Activated CD4-positive, alpha-beta memory T cell treated with anti-CD3 and anti-CD28 coated beads for 36 hours (primary cell): ENCODE data around the gene ARHGAP26. TPM values are rescaled to one million over a fixed set of nuclear protein-coding genes. Genes with fewer than 3 reads are reported as not detected.

Experiments
- CTCF ChIA-PET: fragments of 350-600 bp; sonication (Branson Sonifier 250); formaldehyde crosslinking; loops from one replicate; lab custom pipeline; 2021; ENCODE audit warnings: antibody characterized with exemption, inconsistent platforms; lab: Charles Lee
- POLR2A ChIA-PET: fragments of 350-600 bp; sonication (Branson Sonifier 250); formaldehyde crosslinking; loops from one replicate; lab custom pipeline; 2021; ENCODE audit warnings: antibody characterized with exemption; lab: Charles Lee
- DNase-seq: peaks from one replicate; pipeline ENCODE4 v3.0.0-alpha.2; 2020
- H3K27ac Mint-ChIP-seq: one replicate; pipeline ENCODE4 v1.8.0; 2021; ENCODE audit warnings: mixed read lengths
- H3K27me3 Mint-ChIP-seq: one replicate; pipeline ENCODE4 v1.8.0; 2021; ENCODE audit warnings: mixed read lengths
- H3K36me3 Mint-ChIP-seq: one replicate; pipeline ENCODE4 v1.8.0; 2021; ENCODE audit warnings: mixed read lengths
- H3K4me1 Mint-ChIP-seq: one replicate; pipeline ENCODE4 v1.8.0; 2021; ENCODE audit warnings: low read depth, mixed read lengths
- H3K4me3 Mint-ChIP-seq: one replicate; pipeline ENCODE4 v1.8.0; 2021; ENCODE audit warnings: mild to moderate bottlenecking, mixed read lengths
- H3K9me3 Mint-ChIP-seq: one replicate; pipeline ENCODE4 v1.8.0; 2021; ENCODE audit warnings: mixed read lengths
- intact Hi-C: fragments of 100-400 bp; cut with micrococcal nuclease; formaldehyde crosslinking; loops from one replicate; pipeline ENCODE4 v1.15.1; 2023
- total RNA-seq, 2 experiments: library from RNA; stranded (reverse); gene quantifications; one replicate each; pipeline ENCODE4 v1.2.3, GENCODE V29; 2021

Gene ARHGAP26
- total RNA-seq, 2 experiments from 2014 or later, result 16.4 to 16.9 TPM

DNA sequence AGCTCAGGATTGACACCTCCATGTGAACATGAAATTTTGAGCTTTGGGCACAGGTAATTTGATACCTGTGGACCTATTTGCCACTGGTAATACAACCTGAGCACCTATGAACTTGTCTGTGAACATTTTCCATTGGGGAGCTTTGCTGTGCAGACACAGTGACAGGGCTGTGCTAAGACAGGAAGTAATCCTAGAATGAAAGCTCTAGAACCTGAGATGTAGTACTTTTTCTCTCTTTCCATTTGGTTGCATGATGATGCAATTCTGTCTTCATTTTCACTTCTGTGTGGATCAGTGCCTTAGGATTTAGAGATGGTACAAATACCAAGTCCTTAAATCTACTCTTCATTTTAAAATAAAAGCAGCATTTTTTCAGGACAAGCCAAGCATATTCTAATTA, 416.4 kb downstream of the ARHGAP26 start:
- Mint-ChIP-seq H3K27ac (peak overlapping the region; percentile 7), H3K9me3 (peaks cover 10% of the 10 kb centered on the region), H3K4me1 (peaks cover 63% of the 10 kb centered on the region), H3K27me3 (no peaks in the 10 kb centered on the region), H3K4me3 (no peak overlapping the region), H3K36me3 (peaks cover 6% of the 10 kb centered on the region)
- intact Hi-C loops, result loop anchor here (5.0 to 10.0 kb wide), 5 partner anchors 166 to 998 kb away; no protein-coding TSS in a partner anchor
- no peak for DNase-seq
- POLR2A ChIA-PET, result no interaction called here
- CTCF ChIA-PET, result interaction anchor here (0.6 to 1.8 kb wide), 3 partner anchors 10 to 300 kb away, joined by 3 to 6 read pairs (median 6); no protein-coding TSS in a partner anchor

DNA sequence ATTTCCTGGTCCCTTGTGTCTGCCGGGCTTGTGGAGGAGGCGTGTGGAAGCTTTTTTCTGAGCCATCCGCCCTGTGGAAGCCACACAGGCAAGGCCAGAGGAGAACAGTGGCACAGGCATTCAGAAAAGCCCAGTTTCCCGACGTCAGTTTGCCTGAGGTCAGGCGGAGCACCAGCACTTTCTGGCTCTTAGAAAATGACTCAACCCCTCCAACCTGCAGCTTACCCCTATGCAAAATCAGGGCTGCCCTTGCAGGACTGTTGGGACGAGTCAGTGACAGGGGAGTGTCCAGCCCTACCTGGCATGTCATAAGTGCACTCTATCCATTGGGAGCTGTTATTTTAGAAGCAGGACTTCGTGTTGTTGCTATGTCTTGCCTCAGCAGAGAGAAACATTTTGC, 417.3 kb downstream of the ARHGAP26 start:
- CTCF ChIA-PET, result interaction anchor here (0.6 to 1.8 kb wide), 4 partner anchors 9 to 301 kb away, joined by 3 to 6 read pairs (median 5); no protein-coding TSS in a partner anchor
- H3K27ac Mint-ChIP-seq, result peak overlapping the region; percentile 61
- peaks cover 55% of the 10 kb centered on the region for H3K4me1 Mint-ChIP-seq

DNA sequence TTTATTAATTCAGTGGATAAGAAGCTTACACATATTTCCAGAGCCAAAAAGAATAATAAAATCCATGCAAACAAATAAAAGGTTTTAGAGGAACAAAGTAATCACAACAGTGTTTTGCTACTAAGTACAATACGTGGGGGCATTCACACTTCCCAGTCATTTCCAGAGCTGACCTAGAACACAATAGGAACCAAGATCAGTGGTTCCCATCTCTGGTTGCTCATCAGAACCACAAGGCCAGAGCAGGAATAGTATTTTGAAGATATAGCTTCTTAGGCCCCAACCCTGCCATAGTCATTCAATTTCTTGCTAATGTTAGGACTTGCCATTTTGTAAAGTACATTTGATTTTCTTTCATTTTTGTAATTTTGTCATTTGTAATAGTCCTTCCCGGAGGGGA, 417.9 kb downstream of the ARHGAP26 start:
- Mint-ChIP-seq H3K27me3 (no peaks in the 10 kb centered on the region), H3K27ac (peak overlapping the region; percentile 61), H3K4me3 (no peak overlapping the region), H3K4me1 (peaks cover 49% of the 10 kb centered on the region), H3K36me3 (peaks cover 10% of the 10 kb centered on the region), H3K9me3 (peaks cover 10% of the 10 kb centered on the region)
- ChIA-PET CTCF (interaction anchor here (1.0 to 1.8 kb wide), 3 partner anchors 12 to 171 kb away, joined by 3 to 6 read pairs (median 4); no protein-coding TSS in a partner anchor), POLR2A (interaction anchor here (1.0 to 1.1 kb wide), 4 partner anchors 26 to 212 kb away, joined by 3 read pairs; no protein-coding TSS in a partner anchor)
- no peak for DNase-seq
- intact Hi-C loops, result loop anchor here (1.0 to 10.0 kb wide), 7 partner anchors 9 to 997 kb away; no protein-coding TSS in a partner anchor

More for the DNA sequence above, 417.3 kb downstream of the ARHGAP26 start:
- no peak overlapping the region for H3K4me3 Mint-ChIP-seq
- H3K9me3 Mint-ChIP-seq, result peaks cover 10% of the 10 kb centered on the region
- no peaks in the 10 kb centered on the region for H3K27me3 Mint-ChIP-seq
- intact Hi-C loops, result loop anchor here (5.0 to 10.0 kb wide), 5 partner anchors 165 to 997 kb away; no protein-coding TSS in a partner anchor
- POLR2A ChIA-PET, result interaction anchor here (1.1 kb wide), 1 partner anchor 136 kb away, joined by 3 read pairs; no protein-coding TSS in a partner anchor
- peak; percentile 36 for DNase-seq
- peaks cover 10% of the 10 kb centered on the region for H3K36me3 Mint-ChIP-seq

DNA sequence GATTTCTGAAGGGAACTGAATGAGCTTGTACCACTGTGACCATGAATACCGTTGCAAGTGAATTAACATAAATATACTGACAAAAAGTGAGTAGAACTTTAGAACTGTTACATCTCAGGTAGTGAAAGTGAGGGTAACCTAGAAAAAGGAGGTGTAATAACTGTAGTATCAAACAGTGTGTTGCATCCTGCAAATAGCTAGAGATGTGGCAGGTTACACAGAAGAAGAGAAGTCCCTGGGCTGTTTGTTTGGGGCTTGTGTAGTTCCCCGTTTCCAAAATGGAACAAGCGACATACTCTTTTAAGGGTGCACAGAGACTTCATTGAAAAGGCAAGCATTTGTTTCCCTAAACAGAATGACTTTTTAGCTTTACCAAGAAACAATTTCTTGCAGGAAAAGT, 418.5 kb downstream of the ARHGAP26 start:
- Mint-ChIP-seq H3K4me1 (peaks cover 43% of the 10 kb centered on the region), H3K27me3 (no peaks in the 10 kb centered on the region), H3K9me3 (peaks cover 10% of the 10 kb centered on the region), H3K36me3 (peaks cover 10% of the 10 kb centered on the region), H3K4me3 (no peak overlapping the region), H3K27ac (peak overlapping the region; percentile 56)
- POLR2A ChIA-PET, result interaction anchor here (1.0 to 1.1 kb wide), 4 partner anchors 25 to 212 kb away, joined by 3 read pairs; no protein-coding TSS in a partner anchor
- intact Hi-C loops, result loop anchor here (1.0 to 10.0 kb wide), 7 partner anchors 9 to 996 kb away; no protein-coding TSS in a partner anchor
- CTCF ChIA-PET, result interaction anchor here (0.8 to 1.8 kb wide), 4 partner anchors 12 to 172 kb away, joined by 3 to 4 read pairs (median 3); no protein-coding TSS in a partner anchor
- no peak for DNase-seq

DNA sequence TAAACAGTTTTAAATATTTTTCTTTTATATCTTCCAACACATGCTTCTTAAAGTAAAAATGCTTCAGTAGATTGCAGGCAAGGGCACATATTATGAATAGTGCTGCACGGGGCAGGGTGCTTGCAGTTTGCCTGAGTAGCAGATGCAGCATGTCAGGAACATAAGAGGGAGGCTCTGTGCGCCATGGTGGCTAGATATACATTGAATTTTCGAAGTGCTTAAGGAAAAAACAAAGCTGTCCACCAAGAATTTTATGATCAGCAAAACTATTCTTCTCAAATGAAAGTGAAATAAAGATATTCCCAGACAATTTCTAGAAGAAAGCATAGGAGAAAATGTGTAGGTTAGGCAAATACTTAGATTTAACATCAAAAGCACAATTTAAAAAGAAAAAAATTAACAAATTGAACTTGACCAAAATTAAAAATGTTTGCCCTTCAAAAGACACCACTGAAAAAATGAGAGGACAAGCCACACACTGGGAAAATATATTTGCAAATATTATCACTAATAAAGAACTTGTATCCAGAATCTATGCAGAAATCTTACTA, 420.2 kb downstream of the ARHGAP26 start:
- ChIA-PET POLR2A (no interaction called here), CTCF (no interaction called here)
- Mint-ChIP-seq H3K9me3 (peaks cover 10% of the 10 kb centered on the region), H3K4me1 (peaks cover 33% of the 10 kb centered on the region), H3K4me3 (no peak overlapping the region), H3K27ac (no peak overlapping the region), H3K27me3 (no peaks in the 10 kb centered on the region), H3K36me3 (peaks cover 10% of the 10 kb centered on the region)
- no peak for DNase-seq
- intact Hi-C loops, result no loop called here

DNA sequence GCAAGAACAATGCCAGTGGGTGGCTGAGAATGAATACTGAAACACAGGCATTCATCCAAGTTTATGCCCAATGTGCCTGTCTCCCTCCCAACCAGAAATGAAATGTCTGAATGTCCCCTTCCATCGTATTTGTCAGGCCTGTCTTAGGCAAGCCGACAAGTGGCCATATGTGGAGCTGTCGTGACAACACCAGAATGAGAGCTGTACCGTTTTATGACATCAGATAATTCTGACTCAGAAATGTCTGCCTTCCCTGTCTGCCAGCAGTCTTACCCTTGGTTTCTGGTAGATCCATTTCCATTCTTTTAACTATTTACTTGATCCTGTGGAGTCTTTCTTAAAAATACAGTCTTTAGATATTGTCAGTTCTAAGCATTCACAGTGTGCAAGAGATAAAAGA, 421.5 kb downstream of the ARHGAP26 start:
- DNase-seq, result no peak
- no peak overlapping the region for H3K4me3 Mint-ChIP-seq
- H3K4me1 Mint-ChIP-seq, result peaks cover 32% of the 10 kb centered on the region
- peaks cover 10% of the 10 kb centered on the region for H3K36me3 Mint-ChIP-seq
- peaks cover 10% of the 10 kb centered on the region for H3K9me3 Mint-ChIP-seq
- POLR2A ChIA-PET, result no interaction called here
- no peaks in the 10 kb centered on the region for H3K27me3 Mint-ChIP-seq
- H3K27ac Mint-ChIP-seq, result no peak overlapping the region
- CTCF ChIA-PET, result interaction anchor here (0.7 kb wide), 1 partner anchor 107 kb away, joined by 3 read pairs; no protein-coding TSS in a partner anchor
- intact Hi-C loops, result no loop called here

DNA sequence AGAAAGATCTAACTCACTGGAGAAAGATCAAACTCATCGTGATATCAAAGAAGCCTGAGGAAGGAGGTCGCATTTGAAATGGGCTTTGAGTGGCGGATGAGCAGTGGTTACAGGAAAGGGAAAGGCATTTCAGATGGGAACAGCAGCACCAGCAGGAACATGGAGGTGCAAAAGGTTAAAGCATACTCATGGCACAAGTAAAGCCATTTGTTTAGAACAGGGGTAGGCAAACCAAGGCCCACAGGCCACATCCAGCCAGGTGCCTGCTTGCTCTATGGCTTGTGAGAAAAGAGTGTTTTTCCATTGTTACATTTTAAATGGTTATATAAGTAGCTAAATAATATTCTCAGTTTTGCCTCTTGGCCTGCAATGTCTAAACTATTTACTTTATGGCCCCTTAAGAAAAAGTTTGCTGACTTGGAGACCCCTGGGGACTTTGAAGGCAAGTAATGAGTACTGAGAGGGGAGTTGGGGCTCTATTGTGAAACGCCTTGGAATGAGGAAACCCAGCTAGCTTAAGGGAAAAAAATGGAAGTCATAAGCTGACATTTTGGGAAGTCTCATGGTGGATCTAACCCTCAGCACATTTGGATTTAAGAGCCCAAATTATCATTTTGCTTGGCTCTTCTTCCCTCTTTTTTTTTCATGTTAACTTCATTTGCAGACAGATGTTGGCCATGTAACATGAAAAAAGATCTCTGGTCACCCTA, 422.2 kb downstream of the ARHGAP26 start:
- Mint-ChIP-seq H3K4me3 (no peak overlapping the region), H3K9me3 (peaks cover 13% of the 10 kb centered on the region), H3K27ac (no peak overlapping the region), H3K36me3 (peaks cover 10% of the 10 kb centered on the region), H3K27me3 (no peaks in the 10 kb centered on the region), H3K4me1 (peaks cover 32% of the 10 kb centered on the region)
- CTCF ChIA-PET, result interaction anchor here (0.5 to 0.8 kb wide), 3 partner anchors 107 to 260 kb away, joined by 3 read pairs; no protein-coding TSS in a partner anchor
- intact Hi-C loops, result no loop called here
- DNase-seq, result no peak
- POLR2A ChIA-PET, result no interaction called here

DNA sequence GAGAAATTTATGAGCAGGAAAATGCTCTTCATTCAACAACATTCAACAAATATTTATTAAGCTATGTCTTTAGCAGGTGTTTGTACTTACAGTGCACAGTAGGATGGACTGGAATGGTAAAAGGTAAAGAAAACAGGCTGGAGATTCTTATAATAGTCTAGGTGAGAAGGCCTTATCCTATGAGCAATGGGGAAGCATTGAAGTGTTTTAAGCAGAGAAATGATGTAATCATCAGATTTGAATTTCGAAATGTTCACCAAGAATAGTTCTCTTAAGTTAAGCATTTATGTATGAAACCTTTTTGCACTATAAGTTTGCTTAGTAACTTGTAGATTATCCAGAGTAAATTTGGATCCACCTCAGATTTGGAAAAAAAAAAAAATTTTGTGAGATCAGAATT, 424.0 kb downstream of the ARHGAP26 start:
- DNase-seq, result no peak
- Mint-ChIP-seq H3K9me3 (peaks cover 20% of the 10 kb centered on the region), H3K36me3 (peaks cover 13% of the 10 kb centered on the region), H3K27ac (no peak overlapping the region), H3K4me3 (no peak overlapping the region), H3K27me3 (no peaks in the 10 kb centered on the region), H3K4me1 (peaks cover 19% of the 10 kb centered on the region)
- intact Hi-C loops, result no loop called here
- ChIA-PET POLR2A (no interaction called here), CTCF (no interaction called here)

DNA sequence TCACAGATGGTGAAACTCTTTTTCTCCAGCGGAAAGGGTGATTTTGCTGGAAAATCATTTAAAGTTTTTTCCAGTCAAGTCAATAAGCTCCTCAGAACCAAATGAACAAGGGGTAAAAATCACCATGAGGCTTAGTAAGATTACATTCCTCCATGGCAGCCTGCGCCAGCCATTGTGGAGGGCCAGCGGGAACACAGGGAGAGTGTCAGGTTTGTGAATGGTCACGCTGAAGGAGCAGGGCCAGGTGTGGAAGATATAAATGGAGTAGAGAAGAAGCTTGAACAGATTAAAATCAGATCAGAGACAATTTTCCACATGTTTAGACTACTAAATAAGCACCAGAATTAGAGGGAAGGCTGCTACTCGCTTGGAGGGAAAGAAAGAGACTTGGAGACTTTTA, 424.5 kb downstream of the ARHGAP26 start:
- peaks cover 13% of the 10 kb centered on the region for H3K36me3 Mint-ChIP-seq
- no peak for DNase-seq
- POLR2A ChIA-PET, result no interaction called here
- H3K9me3 Mint-ChIP-seq, result peaks cover 20% of the 10 kb centered on the region
- no peaks in the 10 kb centered on the region for H3K27me3 Mint-ChIP-seq
- H3K4me3 Mint-ChIP-seq, result no peak overlapping the region
- intact Hi-C loops, result no loop called here
- peaks cover 17% of the 10 kb centered on the region for H3K4me1 Mint-ChIP-seq
- no peak overlapping the region for H3K27ac Mint-ChIP-seq
- CTCF ChIA-PET, result no interaction called here

DNA sequence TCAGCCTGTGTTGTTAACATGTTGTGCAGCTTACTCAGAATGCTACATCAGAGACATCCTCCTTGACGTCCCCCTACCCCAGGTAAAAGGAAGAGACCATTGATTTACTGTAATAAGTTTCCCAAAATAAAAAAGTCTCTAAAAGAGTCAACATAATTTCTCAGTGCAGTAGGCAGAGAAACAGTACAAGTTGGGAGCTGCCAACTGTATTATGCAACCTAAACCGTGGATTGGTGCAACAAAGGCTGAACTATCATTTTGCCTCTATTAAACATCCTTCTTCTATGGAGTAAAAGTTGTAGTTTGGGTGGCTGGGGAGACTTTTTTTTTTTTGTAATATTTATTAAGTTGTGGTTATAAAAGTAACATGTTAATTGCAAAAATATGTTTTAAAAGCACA, 425.3 kb downstream of the ARHGAP26 start:
- Mint-ChIP-seq H3K27ac (no peak overlapping the region), H3K4me3 (no peak overlapping the region), H3K4me1 (peaks cover 17% of the 10 kb centered on the region), H3K27me3 (no peaks in the 10 kb centered on the region), H3K9me3 (peaks cover 17% of the 10 kb centered on the region), H3K36me3 (peaks cover 7% of the 10 kb centered on the region)
- intact Hi-C loops, result no loop called here
- ChIA-PET POLR2A (no interaction called here), CTCF (no interaction called here)
- DNase-seq, result no peak

DNA sequence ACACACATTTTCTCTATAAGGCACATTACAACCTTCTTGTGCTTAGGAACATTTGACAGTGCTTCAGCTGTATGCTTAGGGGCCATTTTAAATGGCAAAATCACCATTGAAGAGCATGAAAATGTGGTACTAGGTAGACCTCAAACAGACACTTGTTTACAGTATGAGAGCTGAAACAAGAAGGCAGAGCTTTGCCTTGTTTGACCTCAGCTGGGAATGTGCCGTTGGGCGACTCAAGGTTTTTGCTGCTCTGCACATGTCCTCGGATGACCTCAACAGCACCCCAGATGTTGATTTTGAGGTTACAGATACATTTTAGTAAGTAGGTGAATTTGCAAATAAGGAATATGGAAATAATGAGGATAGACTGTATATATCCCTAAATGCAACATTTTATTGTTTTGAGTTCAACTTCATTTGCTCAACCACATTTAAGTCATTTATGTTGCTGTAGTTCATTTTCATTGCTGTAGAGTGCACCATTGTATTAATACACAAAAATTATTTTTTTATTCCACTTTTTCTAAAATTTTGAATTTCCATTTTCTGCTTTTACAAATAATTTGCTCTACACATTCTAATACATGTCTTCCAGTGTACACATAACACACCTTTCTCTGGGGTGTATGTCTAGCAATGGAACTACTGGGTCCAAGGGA, 426.6 kb downstream of the ARHGAP26 start:
- peak overlapping the region; percentile 14 for H3K4me3 Mint-ChIP-seq
- POLR2A ChIA-PET, result interaction anchor here (0.7 kb wide), 1 partner anchor 974 kb away, joined by 3 read pairs; the partner anchor contains the start of gene KCTD16
- H3K4me1 Mint-ChIP-seq, result peaks cover 17% of the 10 kb centered on the region
- CTCF ChIA-PET, result interaction anchor here (0.9 to 2.0 kb wide), 3 partner anchors 10 to 987 kb away, joined by 3 to 6 read pairs (median 4); no protein-coding TSS in a partner anchor
- no peak for DNase-seq
- H3K27ac Mint-ChIP-seq, result no peak overlapping the region
- peaks cover 7% of the 10 kb centered on the region for H3K36me3 Mint-ChIP-seq
- no peaks in the 10 kb centered on the region for H3K27me3 Mint-ChIP-seq
- intact Hi-C loops, result loop anchor here (1.0 kb wide), 4 partner anchors 8 to 17 kb away; no protein-coding TSS in a partner anchor
- peaks cover 10% of the 10 kb centered on the region for H3K9me3 Mint-ChIP-seq
